ENCODE measurements around the gene HOMEZ. TPM values are rescaled to one million over a fixed set of nuclear protein-coding genes. Genes with fewer than 3 reads are reported as not detected.
A peak's percentile ranks its signal among the peaks of the same experiment; 100 is the strongest.

The HOMEZ gene
- total and polyA plus RNA-seq, 2 experiments from 2014 or later, result 5.3 to 7.9 TPM

GRCh38 chr14:23321572-23322547, 35.9 kb upstream of the HOMEZ start:
- peaks cover 26% of the 10 kb centered on the region for H3K4me1 Mint-ChIP-seq
- Histone ChIP-seq H3K79me2 (replicated peaks; ENCODE audit: insufficient read depth) (peaks cover 21% of the 10 kb centered on the region), H3K4me1 (ENCODE audit: insufficient read depth) (peaks cover 10% of the 10 kb centered on the region), H4K20me1 (replicated peaks; ENCODE audit: insufficient read depth) (peaks cover 9% of the 10 kb centered on the region; the same call in 1 of the 2 replicates), H3K4me3 (peak overlapping the region; percentile 99), H3K9me2 (ENCODE audit: insufficient read depth) (peaks cover 7% of the 10 kb centered on the region; the same call in 1 of the 2 replicates), H3F3A (replicated peaks; ENCODE audit: low read depth) (peaks cover 36% of the 10 kb centered on the region), H3K36me3 (ENCODE audit: insufficient read depth) (peaks cover 28% of the 10 kb centered on the region), H3K27me3 (ENCODE audit: insufficient read depth) (no peaks in the 10 kb centered on the region), H2AFZ (no peak overlapping the region), H3K27ac (ENCODE audit: low read depth) (peak overlapping the region; percentile 93), H3K4me2 (peak overlapping the region; percentile 99)
- H3K9me3 Mint-ChIP-seq, result no peaks in the 10 kb centered on the region
- peak overlapping the region; percentile 98 for H3K4me3 Mint-ChIP-seq
- TF ChIP-seq ZNF331 (CRISPR knock-in tag; IDR thresholded peaks at IDR 0.05; ENCODE audit: low read depth), result no peak
- TF ChIP-seq, protein P1, sequence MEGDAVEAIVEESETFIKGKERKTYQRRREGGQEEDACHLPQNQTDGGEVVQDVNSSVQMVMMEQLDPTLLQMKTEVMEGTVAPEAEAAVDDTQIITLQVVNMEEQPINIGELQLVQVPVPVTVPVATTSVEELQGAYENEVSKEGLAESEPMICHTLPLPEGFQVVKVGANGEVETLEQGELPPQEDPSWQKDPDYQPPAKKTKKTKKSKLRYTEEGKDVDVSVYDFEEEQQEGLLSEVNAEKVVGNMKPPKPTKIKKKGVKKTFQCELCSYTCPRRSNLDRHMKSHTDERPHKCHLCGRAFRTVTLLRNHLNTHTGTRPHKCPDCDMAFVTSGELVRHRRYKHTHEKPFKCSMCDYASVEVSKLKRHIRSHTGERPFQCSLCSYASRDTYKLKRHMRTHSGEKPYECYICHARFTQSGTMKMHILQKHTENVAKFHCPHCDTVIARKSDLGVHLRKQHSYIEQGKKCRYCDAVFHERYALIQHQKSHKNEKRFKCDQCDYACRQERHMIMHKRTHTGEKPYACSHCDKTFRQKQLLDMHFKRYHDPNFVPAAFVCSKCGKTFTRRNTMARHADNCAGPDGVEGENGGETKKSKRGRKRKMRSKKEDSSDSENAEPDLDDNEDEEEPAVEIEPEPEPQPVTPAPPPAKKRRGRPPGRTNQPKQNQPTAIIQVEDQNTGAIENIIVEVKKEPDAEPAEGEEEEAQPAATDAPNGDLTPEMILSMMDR (conservative IDR thresholded peaks at IDR 0.05; ENCODE audit: low read depth in 2 of 2), result no peak
- no peak for TF ChIP-seq EZH2phosphoT487 (IDR thresholded peaks at IDR 0.05; ENCODE audit: unreplicated experiment)
- TF ChIP-seq, protein P2, sequence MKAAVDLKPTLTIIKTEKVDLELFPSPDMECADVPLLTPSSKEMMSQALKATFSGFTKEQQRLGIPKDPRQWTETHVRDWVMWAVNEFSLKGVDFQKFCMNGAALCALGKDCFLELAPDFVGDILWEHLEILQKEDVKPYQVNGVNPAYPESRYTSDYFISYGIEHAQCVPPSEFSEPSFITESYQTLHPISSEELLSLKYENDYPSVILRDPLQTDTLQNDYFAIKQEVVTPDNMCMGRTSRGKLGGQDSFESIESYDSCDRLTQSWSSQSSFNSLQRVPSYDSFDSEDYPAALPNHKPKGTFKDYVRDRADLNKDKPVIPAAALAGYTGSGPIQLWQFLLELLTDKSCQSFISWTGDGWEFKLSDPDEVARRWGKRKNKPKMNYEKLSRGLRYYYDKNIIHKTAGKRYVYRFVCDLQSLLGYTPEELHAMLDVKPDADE (IDR thresholded peaks at IDR 0.05), result no peak
- TF ChIP-seq NANOG (IDR thresholded peaks at IDR 0.05; ENCODE audit: borderline replicate concordance), result no peak
- no peak for TF ChIP-seq ZNF114 (CRISPR knock-in tag; IDR thresholded peaks at IDR 0.05)
- TF ChIP-seq STAT1 (IDR thresholded peaks at IDR 0.05; ENCODE audit: unreplicated experiment), result no peak
- H3K36me3 Mint-ChIP-seq (ENCODE audit: low read depth), result peaks cover 45% of the 10 kb centered on the region
- H3K27me3 Mint-ChIP-seq (ENCODE audit: insufficient read depth, low read depth, poor library complexity), result peaks cover 11% of the 10 kb centered on the region
- H3K27ac Mint-ChIP-seq, result peak overlapping the region; percentile 98
- ATAC-seq (peak; percentile 8), DNase-seq (ENCODE audit: low spot score) (peak; percentile 58)

DNA sequence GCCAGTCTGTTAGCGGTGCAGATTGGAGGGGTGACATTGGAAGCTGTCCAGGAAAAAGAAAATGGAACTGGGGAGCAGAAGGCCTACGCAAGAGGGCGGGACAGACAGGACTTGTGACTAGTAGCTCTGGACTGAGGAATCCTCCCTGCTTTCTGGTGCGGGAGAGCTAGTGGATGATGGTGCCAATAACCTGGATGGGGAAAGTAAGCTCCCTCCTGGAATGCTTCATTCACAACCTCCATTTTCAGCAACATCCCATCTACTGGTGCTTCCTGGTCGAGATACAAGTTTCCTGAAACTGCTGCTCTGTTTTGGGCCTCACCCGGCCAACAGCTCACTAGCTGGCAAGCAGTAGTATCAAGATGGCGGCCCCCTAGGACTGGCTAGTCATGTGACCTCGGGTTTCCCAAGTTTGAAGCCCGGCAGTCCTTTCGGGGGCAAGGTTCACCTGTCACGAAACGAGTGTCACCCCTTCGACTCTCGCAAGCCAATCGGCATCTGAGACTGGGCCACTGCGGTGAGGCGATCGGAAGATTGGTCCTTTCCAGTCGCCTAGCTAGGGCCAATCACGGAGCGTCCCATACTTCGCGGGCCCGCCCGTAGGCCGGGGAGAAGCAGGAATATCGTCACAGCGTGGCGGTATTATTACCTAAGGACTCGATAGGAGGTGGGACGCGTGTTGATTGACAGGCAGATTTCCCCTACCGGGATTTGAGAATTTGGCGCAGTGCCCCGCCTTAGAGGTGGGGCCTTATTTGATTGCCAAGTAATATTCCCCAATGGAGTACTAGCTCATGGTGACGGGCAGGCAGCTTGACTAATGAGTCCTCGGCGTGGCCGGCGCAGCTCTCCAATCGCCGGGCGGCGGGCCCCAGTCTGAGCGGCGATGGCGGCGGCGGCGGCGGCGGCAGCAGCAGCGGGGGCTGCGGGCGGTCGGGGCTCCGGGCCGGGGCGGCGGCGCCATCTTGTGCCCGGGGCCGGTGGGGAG, 34.9 kb upstream of the HOMEZ start, which contains the start of gene PABPN1:
Gene PABPN1 (plus strand): TSS at position 874 of the 988 bp plus-strand sequence. CDS start 13 bp downstream, at position 887.
- ATAC-seq (peak; percentile 93), DNase-seq (ENCODE audit: low spot score) (peak; percentile 100)
- Histone ChIP-seq H3K27me3 (ENCODE audit: insufficient read depth) (no peaks in the 10 kb centered on the region), H4K20me1 (replicated peaks; ENCODE audit: insufficient read depth) (0 out of 2 replicates have a peak, but pooled peaks cover 9% of the 10 kb centered on the region), H2AFZ (no peak within 1 kb of the TSS), H3K36me3 (ENCODE audit: insufficient read depth) (peaks cover 28% of the 10 kb centered on the region), H3K4me2 (peak within 1 kb of the TSS; percentile 99), H3K9me2 (ENCODE audit: insufficient read depth) (peaks cover 7% of the 10 kb centered on the region; the same call in 1 of the 2 replicates), H3F3A (replicated peaks; ENCODE audit: low read depth) (peaks cover 27% of the 10 kb centered on the region; the same call in 1 of the 2 replicates), H3K4me3 (peak within 1 kb of the TSS; percentile 99), H3K4me1 (ENCODE audit: insufficient read depth) (peaks cover 10% of the 10 kb centered on the region), H3K27ac (ENCODE audit: low read depth) (peak within 1 kb of the TSS; percentile 93), H3K79me2 (replicated peaks; ENCODE audit: insufficient read depth) (peaks cover 21% of the 10 kb centered on the region)
- Mint-ChIP-seq H3K27ac (peak within 1 kb of the TSS; percentile 99), H3K4me3 (peak within 1 kb of the TSS; percentile 98), H3K36me3 (ENCODE audit: low read depth) (peaks cover 40% of the 10 kb centered on the region), H3K9me3 (no peaks in the 10 kb centered on the region), H3K27me3 (ENCODE audit: insufficient read depth, low read depth, poor library complexity) (peaks cover 11% of the 10 kb centered on the region), H3K4me1 (peaks cover 26% of the 10 kb centered on the region)
- TF ChIP-seq, protein P3, sequence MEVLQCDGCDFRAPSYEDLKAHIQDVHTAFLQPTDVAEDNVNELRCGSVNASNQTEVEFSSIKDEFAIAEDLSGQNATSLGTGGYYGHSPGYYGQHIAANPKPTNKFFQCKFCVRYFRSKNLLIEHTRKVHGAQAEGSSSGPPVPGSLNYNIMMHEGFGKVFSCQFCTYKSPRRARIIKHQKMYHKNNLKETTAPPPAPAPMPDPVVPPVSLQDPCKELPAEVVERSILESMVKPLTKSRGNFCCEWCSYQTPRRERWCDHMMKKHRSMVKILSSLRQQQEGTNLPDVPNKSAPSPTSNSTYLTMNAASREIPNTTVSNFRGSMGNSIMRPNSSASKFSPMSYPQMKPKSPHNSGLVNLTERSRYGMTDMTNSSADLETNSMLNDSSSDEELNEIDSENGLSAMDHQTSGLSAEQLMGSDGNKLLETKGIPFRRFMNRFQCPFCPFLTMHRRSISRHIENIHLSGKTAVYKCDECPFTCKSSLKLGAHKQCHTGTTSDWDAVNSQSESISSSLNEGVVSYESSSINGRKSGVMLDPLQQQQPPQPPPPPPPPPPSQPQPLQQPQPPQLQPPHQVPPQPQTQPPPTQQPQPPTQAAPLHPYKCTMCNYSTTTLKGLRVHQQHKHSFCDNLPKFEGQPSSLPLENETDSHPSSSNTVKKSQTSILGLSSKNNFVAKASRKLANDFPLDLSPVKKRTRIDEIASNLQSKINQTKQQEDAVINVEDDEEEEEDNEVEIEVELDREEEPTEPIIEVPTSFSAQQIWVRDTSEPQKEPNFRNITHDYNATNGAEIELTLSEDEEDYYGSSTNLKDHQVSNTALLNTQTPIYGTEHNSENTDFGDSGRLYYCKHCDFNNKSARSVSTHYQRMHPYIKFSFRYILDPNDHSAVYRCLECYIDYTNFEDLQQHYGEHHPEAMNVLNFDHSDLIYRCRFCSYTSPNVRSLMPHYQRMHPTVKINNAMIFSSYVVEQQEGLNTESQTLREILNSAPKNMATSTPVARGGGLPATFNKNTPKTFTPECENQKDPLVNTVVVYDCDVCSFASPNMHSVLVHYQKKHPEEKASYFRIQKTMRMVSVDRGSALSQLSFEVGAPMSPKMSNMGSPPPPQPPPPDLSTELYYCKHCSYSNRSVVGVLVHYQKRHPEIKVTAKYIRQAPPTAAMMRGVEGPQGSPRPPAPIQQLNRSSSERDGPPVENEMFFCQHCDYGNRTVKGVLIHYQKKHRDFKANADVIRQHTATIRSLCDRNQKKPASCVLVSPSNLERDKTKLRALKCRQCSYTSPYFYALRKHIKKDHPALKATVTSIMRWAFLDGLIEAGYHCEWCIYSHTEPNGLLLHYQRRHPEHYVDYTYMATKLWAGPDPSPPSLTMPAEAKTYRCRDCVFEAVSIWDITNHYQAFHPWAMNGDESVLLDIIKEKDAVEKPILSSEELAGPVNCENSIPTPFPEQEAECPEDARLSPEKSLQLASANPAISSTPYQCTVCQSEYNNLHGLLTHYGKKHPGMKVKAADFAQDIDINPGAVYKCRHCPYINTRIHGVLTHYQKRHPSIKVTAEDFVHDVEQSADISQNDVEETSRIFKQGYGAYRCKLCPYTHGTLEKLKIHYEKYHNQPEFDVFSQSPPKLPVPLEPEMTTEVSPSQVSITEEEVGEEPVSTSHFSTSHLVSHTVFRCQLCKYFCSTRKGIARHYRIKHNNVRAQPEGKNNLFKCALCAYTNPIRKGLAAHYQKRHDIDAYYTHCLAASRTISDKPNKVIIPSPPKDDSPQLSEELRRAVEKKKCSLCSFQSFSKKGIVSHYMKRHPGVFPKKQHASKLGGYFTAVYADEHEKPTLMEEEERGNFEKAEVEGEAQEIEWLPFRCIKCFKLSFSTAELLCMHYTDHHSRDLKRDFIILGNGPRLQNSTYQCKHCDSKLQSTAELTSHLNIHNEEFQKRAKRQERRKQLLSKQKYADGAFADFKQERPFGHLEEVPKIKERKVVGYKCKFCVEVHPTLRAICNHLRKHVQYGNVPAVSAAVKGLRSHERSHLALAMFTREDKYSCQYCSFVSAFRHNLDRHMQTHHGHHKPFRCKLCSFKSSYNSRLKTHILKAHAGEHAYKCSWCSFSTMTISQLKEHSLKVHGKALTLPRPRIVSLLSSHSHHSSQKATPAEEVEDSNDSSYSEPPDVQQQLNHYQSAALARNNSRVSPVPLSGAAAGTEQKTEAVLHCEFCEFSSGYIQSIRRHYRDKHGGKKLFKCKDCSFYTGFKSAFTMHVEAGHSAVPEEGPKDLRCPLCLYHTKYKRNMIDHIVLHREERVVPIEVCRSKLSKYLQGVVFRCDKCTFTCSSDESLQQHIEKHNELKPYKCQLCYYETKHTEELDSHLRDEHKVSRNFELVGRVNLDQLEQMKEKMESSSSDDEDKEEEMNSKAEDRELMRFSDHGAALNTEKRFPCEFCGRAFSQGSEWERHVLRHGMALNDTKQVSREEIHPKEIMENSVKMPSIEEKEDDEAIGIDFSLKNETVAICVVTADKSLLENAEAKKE (CRISPR knock-in tag; IDR thresholded peaks at IDR 0.05), result no peak
- TF ChIP-seq ZNF331 (CRISPR knock-in tag; IDR thresholded peaks at IDR 0.05; ENCODE audit: low read depth), result no peak
